ENCODE data around the gene PPP1R3F.

PPP1R3F gene, protein sequence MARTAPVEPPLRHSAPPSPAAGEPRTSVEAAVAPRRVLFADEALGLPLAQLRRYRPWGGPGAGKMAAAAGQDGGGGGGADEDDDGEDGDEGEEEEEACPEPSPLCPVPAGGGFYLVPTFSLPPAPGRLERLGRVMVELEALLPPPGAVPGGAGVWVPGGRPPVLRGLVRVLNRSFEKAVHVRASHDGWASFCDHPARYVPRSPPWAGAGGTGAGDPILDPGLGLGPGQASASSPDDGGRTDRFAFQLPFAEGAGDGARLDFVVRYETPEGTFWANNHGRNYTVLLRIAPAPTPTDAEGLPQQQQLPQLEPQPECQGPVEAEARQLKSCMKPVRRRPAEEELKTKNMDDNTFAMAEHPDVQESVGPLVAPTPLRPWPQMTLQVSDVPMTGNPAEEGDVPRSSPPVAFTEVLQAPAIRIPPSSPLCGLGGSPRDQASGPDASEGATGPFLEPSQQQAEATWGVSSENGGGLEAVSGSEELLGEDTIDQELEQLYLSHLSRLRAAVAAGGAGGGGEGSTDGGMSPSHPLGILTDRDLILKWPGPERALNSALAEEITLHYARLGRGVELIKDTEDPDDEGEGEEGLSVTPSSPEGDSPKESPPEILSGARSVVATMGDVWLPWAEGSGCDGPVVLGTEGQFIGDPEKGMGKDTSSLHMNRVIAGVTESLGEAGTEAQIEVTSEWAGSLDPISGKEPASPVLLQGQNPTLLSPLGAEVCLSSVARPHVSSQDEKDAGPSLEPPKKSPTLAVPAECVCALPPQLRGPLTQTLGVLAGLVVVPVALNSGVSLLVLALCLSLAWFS
- long read RNA-seq, partial matches to known transcripts: 0 of 1 reads
- long read RNA-seq, other reads (novel, unspliced or antisense): 1 of 1 reads

GRCh38 chrX:49269767-49270248 is at the start of gene PPP1R3F:
Gene PPP1R3F (plus strand): TSS chrX:49269793. CDS start chrX:49269870, 77 bp downstream.
- TF ChIP-seq POLR2AphosphoS5 (IDR thresholded peaks at IDR 0.05; ENCODE audit: low read depth) (no peak; the same call in 1 of the 2 replicates), SPI1 (IDR thresholded peaks at IDR 0.05; ENCODE audit: borderline replicate concordance, low read depth) (no peak), REST (IDR thresholded peaks at IDR 0.05; ENCODE audit: insufficient replicate concordance, low read depth) (no peak), GABPA (IDR thresholded peaks at IDR 0.05; ENCODE audit: low read depth) (no peak)
- TF ChIP-seq, protein P1, sequence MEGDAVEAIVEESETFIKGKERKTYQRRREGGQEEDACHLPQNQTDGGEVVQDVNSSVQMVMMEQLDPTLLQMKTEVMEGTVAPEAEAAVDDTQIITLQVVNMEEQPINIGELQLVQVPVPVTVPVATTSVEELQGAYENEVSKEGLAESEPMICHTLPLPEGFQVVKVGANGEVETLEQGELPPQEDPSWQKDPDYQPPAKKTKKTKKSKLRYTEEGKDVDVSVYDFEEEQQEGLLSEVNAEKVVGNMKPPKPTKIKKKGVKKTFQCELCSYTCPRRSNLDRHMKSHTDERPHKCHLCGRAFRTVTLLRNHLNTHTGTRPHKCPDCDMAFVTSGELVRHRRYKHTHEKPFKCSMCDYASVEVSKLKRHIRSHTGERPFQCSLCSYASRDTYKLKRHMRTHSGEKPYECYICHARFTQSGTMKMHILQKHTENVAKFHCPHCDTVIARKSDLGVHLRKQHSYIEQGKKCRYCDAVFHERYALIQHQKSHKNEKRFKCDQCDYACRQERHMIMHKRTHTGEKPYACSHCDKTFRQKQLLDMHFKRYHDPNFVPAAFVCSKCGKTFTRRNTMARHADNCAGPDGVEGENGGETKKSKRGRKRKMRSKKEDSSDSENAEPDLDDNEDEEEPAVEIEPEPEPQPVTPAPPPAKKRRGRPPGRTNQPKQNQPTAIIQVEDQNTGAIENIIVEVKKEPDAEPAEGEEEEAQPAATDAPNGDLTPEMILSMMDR (IDR thresholded peaks at IDR 0.05; ENCODE audit: insufficient read depth, low read length): no peak
- Histone ChIP-seq H3K27me3 (ENCODE audit: insufficient read depth, poor library complexity, severe bottlenecking) (no peaks in the 10 kb centered on the region), H3K27ac (replicated peaks) (peak within 1 kb of the TSS; percentile 95), H3K4me3 (replicated peaks; ENCODE audit: insufficient read depth, low read length) (peak within 1 kb of the TSS; percentile 55)
- no peak for DNase-seq (ENCODE audit: low read depth in 1 of 2, low spot score in 1 of 2)

- no peak for DNase-seq (ENCODE audit: low read depth in 1 of 2, low spot score in 1 of 2)
- no peak for TF ChIP-seq POLR2AphosphoS5 (IDR thresholded peaks at IDR 0.05; ENCODE audit: low read depth)
- TF ChIP-seq REST (IDR thresholded peaks at IDR 0.05; ENCODE audit: insufficient replicate concordance, low read depth): no peak
- TF ChIP-seq SPI1 (IDR thresholded peaks at IDR 0.05; ENCODE audit: borderline replicate concordance, low read depth): no peak
- TF ChIP-seq, protein P1 (IDR thresholded peaks at IDR 0.05; ENCODE audit: insufficient read depth, low read length): no peak
- TF ChIP-seq GABPA (IDR thresholded peaks at IDR 0.05; ENCODE audit: low read depth): no peak
- no peaks in the 10 kb centered on the region for H3K27me3 ChIP-seq (ENCODE audit: insufficient read depth, poor library complexity, severe bottlenecking)
- H3K4me3 ChIP-seq (replicated peaks; ENCODE audit: insufficient read depth, low read length): no peak overlapping the region
- no peak overlapping the region for H3K27ac ChIP-seq (replicated peaks)
Observed at GRCh38 chrX:49220100-49220499, 49.5 kb upstream of the PPP1R3F start.

GRCh38 chrX:49221868-49222267 is 47.7 kb upstream of the PPP1R3F start:
- DNase-seq (ENCODE audit: low read depth in 1 of 2, low spot score in 1 of 2): no peak
- Histone ChIP-seq H3K27me3 (ENCODE audit: insufficient read depth, poor library complexity, severe bottlenecking) (no peaks in the 10 kb centered on the region), H3K27ac (replicated peaks) (no peak overlapping the region), H3K4me3 (replicated peaks; ENCODE audit: insufficient read depth, low read length) (no peak overlapping the region)
- TF ChIP-seq SPI1 (IDR thresholded peaks at IDR 0.05; ENCODE audit: borderline replicate concordance, low read depth): no peak
- TF ChIP-seq POLR2AphosphoS5 (IDR thresholded peaks at IDR 0.05; ENCODE audit: low read depth): no peak
- TF ChIP-seq REST (IDR thresholded peaks at IDR 0.05; ENCODE audit: insufficient replicate concordance, low read depth): no peak
- TF ChIP-seq, protein P1 (IDR thresholded peaks at IDR 0.05; ENCODE audit: insufficient read depth, low read length): no peak
- no peak for TF ChIP-seq GABPA (IDR thresholded peaks at IDR 0.05; ENCODE audit: low read depth)

Data from HL-60 (cell line).